SU-DHL-6 (cell line): Measurements from ENCODE around the gene ATP5PO.

ENCODE experiments used
- H2AFZ ChIP-seq: fragments of 200-600 bp; sonication (generic); 2 replicates; pipeline ENCODE4 v1.6.1; 2014; ENCODE audit warnings: low read depth, mild to moderate bottlenecking, moderate library complexity, mixed read lengths, antibody characterized with exemption, low read length; ENCODE audit not compliant: severe bottlenecking
- H3F3A ChIP-seq: fragments of 200-600 bp; shearing (Covaris generic); 2 replicates; pipeline ENCODE4 v1.6.0; 2016; ENCODE audit warnings: antibody characterized with exemption, mild to moderate bottlenecking; ENCODE audit not compliant: insufficient read depth
- H3K27ac ChIP-seq: fragments of 200-600 bp; sonication (generic); 2 replicates; pipeline ENCODE4 v1.5.1; 2016; ENCODE audit warnings: low read depth, mild to moderate bottlenecking, low read length, moderate library complexity, mixed read lengths
- H3K27me3 ChIP-seq: fragments of 200-600 bp; sonication (generic), shearing (Covaris generic); 2 replicates; pipeline ENCODE4 v1.6.0; 2014; ENCODE audit warnings: mild to moderate bottlenecking, low read length
- H3K36me3 ChIP-seq: fragments of 200-600 bp; sonication (generic); 2 replicates; pipeline ENCODE4 v1.6.1; 2014; ENCODE audit warnings: mild to moderate bottlenecking, low read length, mixed read lengths
- H3K4me2 ChIP-seq: fragments of 300-600, 200-600 bp; shearing (Covaris generic), sonication (generic); 2 replicates; pipeline ENCODE4 v1.6.0; 2014; ENCODE audit warnings: low read length, low read depth, mild to moderate bottlenecking; ENCODE audit not compliant: poor library complexity, severe bottlenecking
- H3K4me3 ChIP-seq: fragments of 200-600 bp; sonication (generic); 2 replicates; pipeline ENCODE4 v1.5.1; 2014; ENCODE audit warnings: antibody characterized with exemption, low read length, mild to moderate bottlenecking, mixed read lengths; ENCODE audit not compliant: insufficient read depth, poor library complexity, severe bottlenecking
- H3K79me2 ChIP-seq: fragments of 200-600 bp; sonication (generic); 2 replicates; pipeline ENCODE4 v1.6.1; 2014; ENCODE audit warnings: mild to moderate bottlenecking, low read length, moderate library complexity; ENCODE audit not compliant: insufficient read depth
- H3K9ac ChIP-seq: fragments of 200-600 bp; sonication (generic); 2 replicates; pipeline ENCODE4 v1.7.0; 2014; ENCODE audit warnings: mild to moderate bottlenecking, low read length
- H3K9me2 ChIP-seq: fragments of 200-600 bp; sonication (generic); replicated peaks from 2 replicates; pipeline ENCODE4 v1.6.1; 2014; ENCODE audit warnings: low read length; ENCODE audit not compliant: insufficient read depth
- H3K9me3 ChIP-seq: fragments of 200-600 bp; sonication (generic); 2 replicates; pipeline ENCODE4 v1.6.1; 2014; ENCODE audit warnings: low read length, mixed read lengths; ENCODE audit not compliant: insufficient read depth
- H4K20me1 ChIP-seq: fragments of 200-600 bp; sonication (generic); 2 replicates; pipeline ENCODE4 v1.6.1; 2014; ENCODE audit warnings: low read depth, mild to moderate bottlenecking, antibody characterized with exemption, low read length, moderate library complexity, mixed read lengths
- EZH2phosphoT487 ChIP-seq: fragments of 200-600 bp; sonication (generic), shearing (Covaris generic); conservative IDR thresholded peaks from 2 replicates; pipeline ENCODE4 v1.6.1; 2018; ENCODE audit warnings: mild to moderate bottlenecking, antibody characterized with exemption, low read length, moderate library complexity, mixed read lengths
- TF ChIP-seq, protein P1 (sequence below): fragments of 200-600 bp; sonication (generic); IDR thresholded peaks from one replicate; pipeline ENCODE4 v1.5.1; 2017; ENCODE audit warnings: antibody characterized with exemption, mild to moderate bottlenecking, low read length, moderate library complexity; ENCODE audit not compliant: insufficient read depth, poor library complexity, severe bottlenecking

The ATP5PO gene

DNA sequence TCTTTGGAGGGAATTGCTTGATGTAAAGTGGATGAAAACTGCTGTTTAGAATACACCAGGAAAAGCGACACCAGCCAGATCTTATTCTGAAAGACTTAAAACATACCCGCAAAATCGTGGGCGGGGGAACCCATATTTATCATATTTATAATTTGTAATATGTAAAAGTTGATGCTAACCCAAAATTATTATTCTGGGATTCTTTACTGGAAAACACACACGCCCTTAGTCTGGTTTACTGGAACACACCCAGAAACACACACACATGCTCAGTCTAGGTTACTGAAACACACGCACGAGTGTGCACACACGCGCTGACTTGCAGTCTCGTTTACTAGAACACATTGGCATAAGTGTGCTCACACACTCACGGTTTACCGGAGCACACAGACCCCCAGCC is 32.5 kb downstream of the ATP5PO start:
- Histone ChIP-seq H3K36me3 (no peaks in the 10 kb centered on the region), H3K9me3 (no peaks in the 10 kb centered on the region), H3K79me2 (no peaks in the 10 kb centered on the region), H3F3A (no peaks in the 10 kb centered on the region), H3K4me2 (no peak overlapping the region), H3K27ac (no peak overlapping the region), H3K9me2 (no peaks in the 10 kb centered on the region), H3K27me3 (no peaks in the 10 kb centered on the region), H4K20me1 (no peaks in the 10 kb centered on the region), H3K9ac (no peak overlapping the region), H3K4me3 (no peak overlapping the region), H2AFZ (no peak overlapping the region)
- TF ChIP-seq, protein P1, sequence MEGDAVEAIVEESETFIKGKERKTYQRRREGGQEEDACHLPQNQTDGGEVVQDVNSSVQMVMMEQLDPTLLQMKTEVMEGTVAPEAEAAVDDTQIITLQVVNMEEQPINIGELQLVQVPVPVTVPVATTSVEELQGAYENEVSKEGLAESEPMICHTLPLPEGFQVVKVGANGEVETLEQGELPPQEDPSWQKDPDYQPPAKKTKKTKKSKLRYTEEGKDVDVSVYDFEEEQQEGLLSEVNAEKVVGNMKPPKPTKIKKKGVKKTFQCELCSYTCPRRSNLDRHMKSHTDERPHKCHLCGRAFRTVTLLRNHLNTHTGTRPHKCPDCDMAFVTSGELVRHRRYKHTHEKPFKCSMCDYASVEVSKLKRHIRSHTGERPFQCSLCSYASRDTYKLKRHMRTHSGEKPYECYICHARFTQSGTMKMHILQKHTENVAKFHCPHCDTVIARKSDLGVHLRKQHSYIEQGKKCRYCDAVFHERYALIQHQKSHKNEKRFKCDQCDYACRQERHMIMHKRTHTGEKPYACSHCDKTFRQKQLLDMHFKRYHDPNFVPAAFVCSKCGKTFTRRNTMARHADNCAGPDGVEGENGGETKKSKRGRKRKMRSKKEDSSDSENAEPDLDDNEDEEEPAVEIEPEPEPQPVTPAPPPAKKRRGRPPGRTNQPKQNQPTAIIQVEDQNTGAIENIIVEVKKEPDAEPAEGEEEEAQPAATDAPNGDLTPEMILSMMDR, result no peak
- TF ChIP-seq EZH2phosphoT487, result no peak

DNA sequence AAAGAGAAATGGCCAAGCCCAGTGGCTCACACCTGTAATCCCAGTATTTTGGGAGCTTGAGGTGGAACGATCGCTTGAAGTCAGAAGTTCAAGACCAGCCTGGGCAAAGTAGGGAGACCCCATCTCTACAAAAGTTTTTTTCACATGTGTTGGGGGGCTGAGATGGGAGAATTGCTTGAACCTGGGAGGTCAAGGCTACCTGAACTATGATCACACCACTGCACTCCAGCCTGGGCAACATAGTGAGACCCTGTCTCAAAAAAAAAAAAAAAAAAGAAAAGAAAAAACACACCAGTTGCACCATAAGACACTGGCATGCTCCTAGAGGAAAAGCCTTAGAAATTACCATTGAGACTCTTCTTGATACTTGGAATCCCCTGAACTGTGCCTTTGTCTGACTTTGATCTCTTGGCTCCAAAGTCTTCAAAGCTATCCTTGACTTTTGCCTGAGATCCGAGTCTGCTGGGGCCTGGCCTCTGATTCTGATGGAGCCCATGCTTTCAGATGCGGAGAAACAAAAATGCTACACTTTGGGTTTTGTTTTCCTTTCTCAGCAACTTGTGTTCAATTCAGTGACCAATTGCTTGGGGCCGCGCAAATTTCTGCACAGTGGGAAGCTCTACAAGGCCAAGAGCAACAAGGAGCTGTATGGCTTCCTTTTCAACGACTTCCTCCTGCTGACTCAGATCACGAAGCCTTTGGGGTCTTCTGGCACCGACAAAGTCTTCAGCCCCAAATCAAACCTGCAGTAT is 33.7 kb downstream of the ATP5PO start:
- H2AFZ ChIP-seq, result no peak overlapping the region
- H4K20me1 ChIP-seq, result no peaks in the 10 kb centered on the region
- H3K27me3 ChIP-seq, result no peaks in the 10 kb centered on the region
- no peak overlapping the region for H3K4me3 ChIP-seq
- H3F3A ChIP-seq, result no peaks in the 10 kb centered on the region
- H3K4me2 ChIP-seq, result no peak overlapping the region
- no peaks in the 10 kb centered on the region for H3K9me3 ChIP-seq
- H3K36me3 ChIP-seq, result no peaks in the 10 kb centered on the region
- H3K9ac ChIP-seq, result no peak overlapping the region
- TF ChIP-seq EZH2phosphoT487, result no peak
- TF ChIP-seq, protein P1, result no peak
- no peaks in the 10 kb centered on the region for H3K79me2 ChIP-seq
- H3K9me2 ChIP-seq, result no peaks in the 10 kb centered on the region
- no peak overlapping the region for H3K27ac ChIP-seq

DNA sequence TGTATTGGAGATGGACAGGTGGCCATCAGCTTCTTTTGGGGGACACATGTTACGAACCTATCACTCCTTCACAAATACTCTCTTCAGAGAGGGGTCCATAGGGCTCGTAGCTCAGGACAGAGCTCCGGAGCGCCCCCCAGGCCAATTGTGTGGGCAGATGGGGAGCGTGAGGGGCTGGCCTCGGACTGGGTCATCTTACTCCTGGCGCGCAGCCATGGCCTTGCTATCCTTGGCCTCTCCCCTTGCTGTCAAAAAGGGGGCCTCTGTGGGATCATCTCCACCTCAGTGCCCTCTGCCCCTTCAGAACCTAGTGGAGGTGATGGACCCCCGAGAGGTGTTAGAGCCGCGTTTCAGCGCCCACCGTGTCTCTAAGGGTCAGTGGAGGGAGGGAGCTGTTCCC is 35.0 kb downstream of the ATP5PO start:
- Histone ChIP-seq H3F3A (no peaks in the 10 kb centered on the region), H3K4me3 (no peak overlapping the region), H3K27me3 (no peaks in the 10 kb centered on the region), H3K9me2 (no peaks in the 10 kb centered on the region), H3K79me2 (no peaks in the 10 kb centered on the region), H3K4me2 (no peak overlapping the region), H4K20me1 (no peaks in the 10 kb centered on the region), H3K9me3 (no peaks in the 10 kb centered on the region), H2AFZ (no peak overlapping the region), H3K9ac (no peak overlapping the region), H3K36me3 (no peaks in the 10 kb centered on the region), H3K27ac (no peak overlapping the region)
- TF ChIP-seq EZH2phosphoT487, result no peak
- TF ChIP-seq, protein P1, result no peak
